Measurements from ENCODE around the gene RGS12. TPM values are rescaled to one million over a fixed set of nuclear protein-coding genes. Genes with fewer than 3 reads are reported as not detected.

Gene RGS12
- total RNA-seq, 1 experiment from 2014 or later: 16.9 TPM

- DNase-seq: no peak
- H3K79me1 ChIP-seq (ENCODE audit: insufficient read depth, low read depth, low read length, poor library complexity, severe bottlenecking): no peaks in the 10 kb centered on the region
- no peaks in the 10 kb centered on the region; the same call in 1 of the 2 replicates for H3K27me3 ChIP-seq (ENCODE audit: insufficient read depth, low read length)
- H3K79me2 ChIP-seq (ENCODE audit: insufficient read depth, low read length): no peaks in the 10 kb centered on the region
- no peaks in the 10 kb centered on the region for H3K23me2 ChIP-seq (ENCODE audit: insufficient read length, low read depth, low read length, poor library complexity, severe bottlenecking)
- no peaks in the 10 kb centered on the region for H4K20me1 ChIP-seq (ENCODE audit: control insufficient read depth, insufficient read depth, insufficient read length)
- H2BK15ac ChIP-seq (ENCODE audit: low read depth, low read length): no peak overlapping the region
- H3K36me3 Mint-ChIP-seq (ENCODE audit: insufficient read depth in 1 of 3, low read depth in 3 of 3): no peaks in the 10 kb centered on the region
- no peak overlapping the region for H3K4me3 Mint-ChIP-seq
- no peak overlapping the region for H2BK20ac ChIP-seq (ENCODE audit: low read depth, low read length, poor library complexity, severe bottlenecking)
- no peak overlapping the region for H3K18ac ChIP-seq (ENCODE audit: insufficient read length, low read depth, low read length)
- H3T11ph ChIP-seq (ENCODE audit: low read length): no peak overlapping the region
- no peak overlapping the region for H2BK12ac ChIP-seq (ENCODE audit: insufficient read length, low read depth, low read length)
- H3K4me2 ChIP-seq (ENCODE audit: insufficient read depth, insufficient read length, low read length): no peak overlapping the region
- no peak overlapping the region for H3K27ac ChIP-seq (ENCODE audit: insufficient read length, low read depth, low read length)
- H2BK5ac ChIP-seq (ENCODE audit: insufficient read length, low read length): no peak overlapping the region
- H3K4ac ChIP-seq (ENCODE audit: low read depth, low read length): no peak overlapping the region
- no peak overlapping the region for H3K23ac ChIP-seq (ENCODE audit: insufficient read length, low read depth, low read length)
- H4K91ac ChIP-seq (ENCODE audit: insufficient read length, low read depth, low read length): no peak overlapping the region
- no peak overlapping the region for H3K27ac Mint-ChIP-seq
- no peaks in the 10 kb centered on the region for H3K9me3 Mint-ChIP-seq
- no peak overlapping the region; the same call in 1 of the 2 replicates for H3K14ac ChIP-seq (ENCODE audit: insufficient read depth, low read length)
- TF ChIP-seq, protein P1, sequence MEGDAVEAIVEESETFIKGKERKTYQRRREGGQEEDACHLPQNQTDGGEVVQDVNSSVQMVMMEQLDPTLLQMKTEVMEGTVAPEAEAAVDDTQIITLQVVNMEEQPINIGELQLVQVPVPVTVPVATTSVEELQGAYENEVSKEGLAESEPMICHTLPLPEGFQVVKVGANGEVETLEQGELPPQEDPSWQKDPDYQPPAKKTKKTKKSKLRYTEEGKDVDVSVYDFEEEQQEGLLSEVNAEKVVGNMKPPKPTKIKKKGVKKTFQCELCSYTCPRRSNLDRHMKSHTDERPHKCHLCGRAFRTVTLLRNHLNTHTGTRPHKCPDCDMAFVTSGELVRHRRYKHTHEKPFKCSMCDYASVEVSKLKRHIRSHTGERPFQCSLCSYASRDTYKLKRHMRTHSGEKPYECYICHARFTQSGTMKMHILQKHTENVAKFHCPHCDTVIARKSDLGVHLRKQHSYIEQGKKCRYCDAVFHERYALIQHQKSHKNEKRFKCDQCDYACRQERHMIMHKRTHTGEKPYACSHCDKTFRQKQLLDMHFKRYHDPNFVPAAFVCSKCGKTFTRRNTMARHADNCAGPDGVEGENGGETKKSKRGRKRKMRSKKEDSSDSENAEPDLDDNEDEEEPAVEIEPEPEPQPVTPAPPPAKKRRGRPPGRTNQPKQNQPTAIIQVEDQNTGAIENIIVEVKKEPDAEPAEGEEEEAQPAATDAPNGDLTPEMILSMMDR (conservative IDR thresholded peaks at IDR 0.05): no peak
- no peak overlapping the region for H2AFZ ChIP-seq (ENCODE audit: low read length)
- H3K56ac ChIP-seq (ENCODE audit: insufficient read length, low read depth, low read length): no peak overlapping the region
- peaks cover 4 to 14% of the 10 kb centered on the region in 2 experiments; a peak in 3 of 4 replicates for H3K4me1 Mint-ChIP-seq
- H4K5ac ChIP-seq (ENCODE audit: insufficient read length, low read depth, low read length): no peak overlapping the region
- H2AK5ac ChIP-seq (ENCODE audit: insufficient read length, low read length): no peak overlapping the region
- no peaks in the 10 kb centered on the region for H3K9me3 ChIP-seq (ENCODE audit: control insufficient read depth, low read depth, low read length)
- no CpG with 5 or more reads among the region's 17 CpGs for WGBS (ENCODE audit: extremely low coverage, insufficient read length, low lambda C conversion rate)
- H4K8ac ChIP-seq (replicated peaks; ENCODE audit: insufficient read length, low read depth, low read length): no peak overlapping the region
- H3K4me1 ChIP-seq (ENCODE audit: insufficient read depth, low read length): no peaks in the 10 kb centered on the region
- peaks cover 13% of the 10 kb centered on the region for H3K27me3 Mint-ChIP-seq (ENCODE audit: low read depth)
- H3K9ac ChIP-seq (ENCODE audit: extremely low read depth, insufficient read length, low read length): no peak overlapping the region
- no peak overlapping the region for H2BK120ac ChIP-seq (ENCODE audit: low read depth, low read length, poor library complexity, severe bottlenecking)
Measured at GRCh38 chr4:3268395-3269104, 24.3 kb upstream of the RGS12 start.

All from H9 (cell line).